ENCODE results near the gene ALG10B. TPM values are rescaled to one million over a fixed set of nuclear protein-coding genes. Genes with fewer than 3 reads are reported as not detected.
"Not testable (repeated sequence)": the region's sequence is repeated elsewhere in the genome, so short reads cannot be mapped to it uniquely, and the experiment has no call there.

Gene ALG10B
- total RNA-seq, 2 experiments from 2014 or later = 13.8 to 16.8 TPM

DNA sequence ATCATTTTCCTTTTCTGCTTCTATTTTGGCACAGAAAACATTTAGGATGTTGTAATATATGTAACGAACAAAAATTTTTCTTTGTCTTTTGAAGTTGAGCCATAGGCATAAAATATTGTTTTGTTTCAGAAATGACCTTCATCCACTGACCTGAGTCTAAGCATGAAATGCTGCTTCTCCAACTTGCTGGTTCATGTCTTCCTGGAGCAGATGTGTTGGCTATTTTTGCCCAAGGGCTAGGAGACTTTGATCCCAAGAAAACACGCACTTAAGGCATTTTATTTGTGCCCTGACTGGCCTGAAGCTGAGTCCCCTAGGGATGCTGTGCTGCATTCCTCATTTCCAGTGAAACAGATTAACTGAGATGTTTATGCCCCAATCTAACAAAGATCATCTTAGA lies 27.2 kb upstream of the ALG10B start:
- TF ChIP-seq, protein P1, sequence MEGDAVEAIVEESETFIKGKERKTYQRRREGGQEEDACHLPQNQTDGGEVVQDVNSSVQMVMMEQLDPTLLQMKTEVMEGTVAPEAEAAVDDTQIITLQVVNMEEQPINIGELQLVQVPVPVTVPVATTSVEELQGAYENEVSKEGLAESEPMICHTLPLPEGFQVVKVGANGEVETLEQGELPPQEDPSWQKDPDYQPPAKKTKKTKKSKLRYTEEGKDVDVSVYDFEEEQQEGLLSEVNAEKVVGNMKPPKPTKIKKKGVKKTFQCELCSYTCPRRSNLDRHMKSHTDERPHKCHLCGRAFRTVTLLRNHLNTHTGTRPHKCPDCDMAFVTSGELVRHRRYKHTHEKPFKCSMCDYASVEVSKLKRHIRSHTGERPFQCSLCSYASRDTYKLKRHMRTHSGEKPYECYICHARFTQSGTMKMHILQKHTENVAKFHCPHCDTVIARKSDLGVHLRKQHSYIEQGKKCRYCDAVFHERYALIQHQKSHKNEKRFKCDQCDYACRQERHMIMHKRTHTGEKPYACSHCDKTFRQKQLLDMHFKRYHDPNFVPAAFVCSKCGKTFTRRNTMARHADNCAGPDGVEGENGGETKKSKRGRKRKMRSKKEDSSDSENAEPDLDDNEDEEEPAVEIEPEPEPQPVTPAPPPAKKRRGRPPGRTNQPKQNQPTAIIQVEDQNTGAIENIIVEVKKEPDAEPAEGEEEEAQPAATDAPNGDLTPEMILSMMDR (IDR thresholded peaks at IDR 0.05) = no peak
- H3K36me3 Mint-ChIP-seq (ENCODE audit: low read depth) = no peaks in the 10 kb centered on the region
- ChIA-PET POLR2A (no interaction called here), CTCF (no interaction called here)
- DNase-seq (no peak), ATAC-seq (no peak)
- no peaks in the 10 kb centered on the region for H3K4me1 Mint-ChIP-seq (ENCODE audit: low read depth)
- no peaks in the 10 kb centered on the region for H3K9me3 Mint-ChIP-seq
- H3K27me3 Mint-ChIP-seq = peaks cover 1% of the 10 kb centered on the region
- H3K4me3 Mint-ChIP-seq = no peak overlapping the region
- no peak overlapping the region for H3K27ac Mint-ChIP-seq
- intact Hi-C loops (cut with micrococcal nuclease) = no loop called here

DNA sequence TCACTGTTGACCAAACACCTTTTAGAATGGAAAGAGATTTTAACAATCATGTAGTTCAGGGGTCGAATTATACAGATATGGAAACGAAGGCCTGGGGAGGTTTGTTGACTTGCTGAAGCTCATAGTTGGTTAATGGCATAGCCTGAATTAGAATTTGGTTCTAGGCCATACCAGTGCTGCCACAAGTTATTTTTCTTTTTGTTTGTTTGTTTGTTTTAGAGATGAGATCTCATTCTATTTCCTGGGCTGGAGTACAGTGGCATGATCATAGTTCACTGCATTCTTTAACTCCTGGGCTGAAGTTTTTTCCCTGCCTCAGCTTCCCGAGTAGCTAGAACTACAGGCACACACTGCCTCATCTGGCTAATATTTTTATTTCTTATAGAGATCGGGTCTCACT lies 25.4 kb upstream of the ALG10B start:
- intact Hi-C loops (cut with micrococcal nuclease) = no loop called here
- CTCF ChIA-PET = no interaction called here

DNA sequence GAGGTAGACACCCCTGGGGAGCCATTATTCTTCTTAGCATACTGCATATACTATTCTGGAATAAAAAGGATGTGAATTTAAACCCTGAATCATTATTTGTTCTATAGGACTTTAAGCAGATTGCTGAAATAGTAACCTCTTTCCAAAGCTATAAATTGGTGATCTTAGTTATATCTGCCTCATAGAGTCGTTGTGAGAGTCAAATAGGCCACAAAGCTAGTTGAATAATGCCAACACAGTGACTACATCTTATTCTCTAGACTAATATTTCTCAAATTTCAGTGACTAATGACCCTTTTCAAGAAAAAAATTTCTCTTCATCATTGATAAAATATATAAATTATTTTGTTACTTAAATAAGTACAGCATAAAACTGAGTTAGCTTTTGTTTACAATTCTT lies 13.6 kb upstream of the ALG10B start:
- H3K27ac Mint-ChIP-seq; ATAC-seq; CTCF ChIA-PET; POLR2A ChIA-PET; H3K4me1 Mint-ChIP-seq (ENCODE audit: low read depth); H3K4me3 Mint-ChIP-seq; H3K27me3 Mint-ChIP-seq; H3K36me3 Mint-ChIP-seq (ENCODE audit: low read depth); intact Hi-C loops (cut with micrococcal nuclease); DNase-seq: not testable (repeated sequence)
- peaks cover 13% of the 10 kb centered on the region for H3K9me3 Mint-ChIP-seq

More for the DNA sequence above, 25.4 kb upstream of the ALG10B start:
- TF ChIP-seq, protein P1 (IDR thresholded peaks at IDR 0.05) = no peak
- no peak for DNase-seq
- no peaks in the 10 kb centered on the region for H3K4me1 Mint-ChIP-seq (ENCODE audit: low read depth)
- POLR2A ChIA-PET = no interaction called here
- H3K4me3 Mint-ChIP-seq = no peak overlapping the region
- no peaks in the 10 kb centered on the region for H3K36me3 Mint-ChIP-seq (ENCODE audit: low read depth)
- peaks cover 4% of the 10 kb centered on the region for H3K27me3 Mint-ChIP-seq
- no peak for ATAC-seq
- H3K27ac Mint-ChIP-seq = no peak overlapping the region
- H3K9me3 Mint-ChIP-seq = no peaks in the 10 kb centered on the region

DNA sequence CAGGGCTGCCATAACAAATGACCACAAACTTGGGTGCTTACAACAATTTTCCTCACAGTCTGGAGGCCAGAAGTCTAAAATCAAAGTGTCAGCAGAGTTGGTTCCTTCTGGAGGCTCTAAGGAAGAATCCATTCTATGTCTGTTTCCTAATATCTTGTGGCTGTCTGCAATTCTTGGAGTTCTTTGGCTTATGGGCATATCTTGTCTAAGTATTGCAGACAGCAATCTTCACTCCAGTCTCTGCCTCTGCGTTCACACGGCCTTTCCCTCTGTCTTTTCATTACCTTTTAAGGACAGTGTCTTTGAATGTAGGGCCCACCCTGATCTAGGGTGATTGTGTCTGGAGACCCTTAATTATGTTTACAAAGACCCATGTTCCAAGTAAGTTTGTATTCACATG lies 5.4 kb downstream of the ALG10B start:
- H3K9me3 Mint-ChIP-seq, H3K4me3 Mint-ChIP-seq, DNase-seq, ATAC-seq, POLR2A ChIA-PET, H3K27me3 Mint-ChIP-seq, H3K27ac Mint-ChIP-seq, CTCF ChIA-PET: not testable (repeated sequence)
- intact Hi-C loops (cut with micrococcal nuclease) = loop anchor here (10.0 kb wide), 1 partner anchor 583 kb away; the partner anchor contains the start of gene CPNE8
- H3K36me3 Mint-ChIP-seq (ENCODE audit: low read depth) = peaks cover 11% of the 10 kb centered on the region
- H3K4me1 Mint-ChIP-seq (ENCODE audit: low read depth) = peaks cover 16% of the 10 kb centered on the region

DNA sequence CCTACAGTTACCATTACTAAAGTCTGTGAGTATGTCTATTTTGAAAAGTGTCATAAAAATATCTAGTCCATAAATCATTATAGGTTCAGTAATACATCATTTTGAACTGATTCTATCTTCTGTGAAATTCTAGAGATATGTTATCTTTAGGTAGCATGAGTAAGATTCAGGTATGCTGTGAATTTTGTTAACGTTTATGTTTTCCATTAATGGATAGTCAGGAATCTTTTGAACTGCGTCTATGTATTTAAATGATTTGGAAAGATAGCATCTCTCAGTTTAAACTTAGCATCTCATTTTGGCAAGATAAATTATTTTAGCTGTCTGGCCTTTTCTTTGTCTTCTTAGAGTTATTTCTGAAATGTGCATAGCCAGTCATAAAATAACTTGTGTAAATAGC lies 8.3 kb downstream of the ALG10B start:
- POLR2A ChIA-PET = no interaction called here
- no peak for ATAC-seq

DNA sequence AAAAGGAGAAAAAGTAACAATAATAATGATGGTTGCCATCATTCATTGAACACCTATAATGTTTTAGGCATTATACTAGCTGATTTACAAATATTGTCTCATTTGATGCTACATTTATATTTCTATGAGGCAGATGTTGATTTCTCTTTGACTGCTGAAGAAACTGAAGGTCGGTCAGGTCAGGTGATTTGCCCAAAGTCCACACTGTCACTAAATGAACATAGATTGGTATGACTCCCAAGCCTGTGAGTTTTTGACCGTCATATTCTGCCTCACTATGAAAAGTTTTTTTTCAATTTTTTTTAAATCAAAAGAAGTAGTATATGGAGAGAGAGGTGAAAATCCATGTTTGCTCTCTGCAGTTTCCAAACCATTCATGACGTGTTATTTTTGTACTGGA lies 10.8 kb downstream of the ALG10B start:
- H3K9me3 Mint-ChIP-seq = no peaks in the 10 kb centered on the region

More for the DNA sequence above, 8.3 kb downstream of the ALG10B start:
- DNase-seq = no peak
- intact Hi-C loops (cut with micrococcal nuclease) = loop anchor here (5.0 to 10.0 kb wide), 2 partner anchors 580 to 947 kb away; partner anchors contain the start of gene CPNE8
- TF ChIP-seq, protein P1 (IDR thresholded peaks at IDR 0.05) = no peak
- Mint-ChIP-seq H3K4me1 (ENCODE audit: low read depth) (peaks cover 4% of the 10 kb centered on the region), H3K27ac (no peak overlapping the region), H3K27me3 (no peaks in the 10 kb centered on the region), H3K9me3 (no peaks in the 10 kb centered on the region), H3K36me3 (ENCODE audit: low read depth) (peaks cover 4% of the 10 kb centered on the region), H3K4me3 (no peak overlapping the region)
- CTCF ChIA-PET = no interaction called here

More for the DNA sequence above, 10.8 kb downstream of the ALG10B start:
- CTCF ChIA-PET = interaction anchor here (0.6 to 1.1 kb wide), 4 partner anchors 11 to 1132 kb away, joined by 3 to 5 read pairs (median 3); partner anchors contain the start of gene ALG10B
- no peaks in the 10 kb centered on the region for H3K27me3 Mint-ChIP-seq
- intact Hi-C loops (cut with micrococcal nuclease) = loop anchor here (5.0 to 10.0 kb wide), 2 partner anchors 577 to 945 kb away; partner anchors contain the start of gene CPNE8
- TF ChIP-seq, protein P1 (IDR thresholded peaks at IDR 0.05) = no peak
- H3K36me3 Mint-ChIP-seq (ENCODE audit: low read depth) = peaks cover 1% of the 10 kb centered on the region
- H3K27ac Mint-ChIP-seq = no peak overlapping the region
- no peak overlapping the region for H3K4me3 Mint-ChIP-seq
- no peak for DNase-seq
- POLR2A ChIA-PET = no interaction called here
- ATAC-seq = no peak
- H3K4me1 Mint-ChIP-seq (ENCODE audit: low read depth) = no peaks in the 10 kb centered on the region

Measured in activated CD8-positive, alpha-beta T cell treated with anti-CD3 and anti-CD28 coated beads for 36 hours (primary cell).